Measurements from ENCODE around the gene AP5S1.

DNA sequence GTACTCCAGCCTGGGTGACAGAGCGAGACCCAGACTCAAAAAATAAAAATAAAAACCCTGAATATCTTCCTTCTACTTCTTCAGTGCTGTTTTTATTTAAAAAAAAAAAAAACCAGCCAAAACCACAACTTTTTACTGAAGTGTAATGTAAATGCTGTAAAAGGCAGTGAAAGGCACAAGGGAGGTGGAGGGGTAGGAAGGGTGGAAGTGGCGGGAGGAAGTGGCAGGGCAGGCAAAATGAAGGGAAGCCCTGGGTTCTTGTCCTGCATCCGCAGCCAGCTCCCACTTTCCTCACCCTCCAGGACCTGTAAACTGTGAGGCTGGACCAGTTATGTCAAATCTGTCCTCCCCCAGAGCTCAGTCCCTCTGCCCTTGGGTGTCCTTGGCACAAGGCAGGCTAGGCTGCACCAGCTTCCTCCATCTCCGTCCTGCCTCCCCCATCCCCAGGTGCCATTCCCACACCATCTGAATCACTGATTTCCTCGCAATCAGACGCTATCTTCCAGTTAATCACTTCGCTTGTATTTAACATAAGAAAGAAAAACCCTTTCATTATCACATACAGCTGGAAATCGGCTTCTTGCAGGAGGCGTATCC lies 55.1 kb downstream of the AP5S1 start:
- no peak for TF ChIP-seq POLR2A (IDR thresholded peaks at IDR 0.05)
- TF ChIP-seq, protein P1, sequence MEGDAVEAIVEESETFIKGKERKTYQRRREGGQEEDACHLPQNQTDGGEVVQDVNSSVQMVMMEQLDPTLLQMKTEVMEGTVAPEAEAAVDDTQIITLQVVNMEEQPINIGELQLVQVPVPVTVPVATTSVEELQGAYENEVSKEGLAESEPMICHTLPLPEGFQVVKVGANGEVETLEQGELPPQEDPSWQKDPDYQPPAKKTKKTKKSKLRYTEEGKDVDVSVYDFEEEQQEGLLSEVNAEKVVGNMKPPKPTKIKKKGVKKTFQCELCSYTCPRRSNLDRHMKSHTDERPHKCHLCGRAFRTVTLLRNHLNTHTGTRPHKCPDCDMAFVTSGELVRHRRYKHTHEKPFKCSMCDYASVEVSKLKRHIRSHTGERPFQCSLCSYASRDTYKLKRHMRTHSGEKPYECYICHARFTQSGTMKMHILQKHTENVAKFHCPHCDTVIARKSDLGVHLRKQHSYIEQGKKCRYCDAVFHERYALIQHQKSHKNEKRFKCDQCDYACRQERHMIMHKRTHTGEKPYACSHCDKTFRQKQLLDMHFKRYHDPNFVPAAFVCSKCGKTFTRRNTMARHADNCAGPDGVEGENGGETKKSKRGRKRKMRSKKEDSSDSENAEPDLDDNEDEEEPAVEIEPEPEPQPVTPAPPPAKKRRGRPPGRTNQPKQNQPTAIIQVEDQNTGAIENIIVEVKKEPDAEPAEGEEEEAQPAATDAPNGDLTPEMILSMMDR (IDR thresholded peaks at IDR 0.05), result no peak

Measured in vagina (tissue), 2 donors.